Thyroid gland (tissue), 4 donors: ENCODE measurements around the gene PITPNC1.

Source experiments
- POLR2A ChIP-seq, 2 donors: fragments of 450-650 bp; IDR thresholded peaks; one replicate each; pipeline ENCODE4 v1.6.1; 2017; ENCODE audit warnings: antibody characterized with exemption in 2 of 2, mild to moderate bottlenecking in 2 of 2, moderate library complexity in 1 of 2
- TF ChIP-seq, protein P1 (sequence below), 6 experiments: fragments of 200-600 bp in 3 of 6; fragments of 450-650 bp in 3 of 6; sonication (generic) in 3 of 6; IDR thresholded peaks; one replicate each; pipeline ENCODE4 v1.5.1; 2016 to 2019; ENCODE audit warnings: antibody characterized with exemption in 6 of 6, mild to moderate bottlenecking in 2 of 6, inconsistent platforms in 1 of 6, moderate library complexity in 1 of 6

DNA sequence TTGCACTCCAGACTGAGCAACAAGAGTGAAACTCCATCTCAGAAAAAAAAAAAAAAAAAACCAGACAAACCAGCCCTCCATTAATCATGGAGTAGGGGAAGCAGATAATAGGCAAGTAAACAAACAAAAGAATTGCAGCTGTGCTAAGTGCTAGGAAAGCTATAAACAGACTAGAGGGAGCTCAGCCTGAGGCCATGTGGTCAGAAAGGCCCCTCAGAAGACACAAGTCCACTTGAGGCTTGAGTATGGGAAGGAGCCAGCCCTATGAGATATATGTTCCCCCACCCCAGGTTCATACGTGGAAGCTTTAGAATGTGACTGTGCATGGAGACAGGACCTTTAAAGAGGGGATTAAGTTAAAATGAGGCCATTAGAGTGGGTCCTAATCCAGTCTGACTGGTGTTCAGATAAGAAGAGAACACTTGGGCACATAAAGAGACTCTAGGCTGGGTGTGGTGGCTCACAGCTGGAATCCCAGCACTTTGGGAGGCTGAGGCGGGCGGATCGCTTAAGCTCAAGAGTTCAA lies 208.1 kb downstream of the PITPNC1 start:
- TF ChIP-seq, protein P1, sequence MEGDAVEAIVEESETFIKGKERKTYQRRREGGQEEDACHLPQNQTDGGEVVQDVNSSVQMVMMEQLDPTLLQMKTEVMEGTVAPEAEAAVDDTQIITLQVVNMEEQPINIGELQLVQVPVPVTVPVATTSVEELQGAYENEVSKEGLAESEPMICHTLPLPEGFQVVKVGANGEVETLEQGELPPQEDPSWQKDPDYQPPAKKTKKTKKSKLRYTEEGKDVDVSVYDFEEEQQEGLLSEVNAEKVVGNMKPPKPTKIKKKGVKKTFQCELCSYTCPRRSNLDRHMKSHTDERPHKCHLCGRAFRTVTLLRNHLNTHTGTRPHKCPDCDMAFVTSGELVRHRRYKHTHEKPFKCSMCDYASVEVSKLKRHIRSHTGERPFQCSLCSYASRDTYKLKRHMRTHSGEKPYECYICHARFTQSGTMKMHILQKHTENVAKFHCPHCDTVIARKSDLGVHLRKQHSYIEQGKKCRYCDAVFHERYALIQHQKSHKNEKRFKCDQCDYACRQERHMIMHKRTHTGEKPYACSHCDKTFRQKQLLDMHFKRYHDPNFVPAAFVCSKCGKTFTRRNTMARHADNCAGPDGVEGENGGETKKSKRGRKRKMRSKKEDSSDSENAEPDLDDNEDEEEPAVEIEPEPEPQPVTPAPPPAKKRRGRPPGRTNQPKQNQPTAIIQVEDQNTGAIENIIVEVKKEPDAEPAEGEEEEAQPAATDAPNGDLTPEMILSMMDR (IDR thresholded peaks at IDR 0.05) = no peak
- TF ChIP-seq POLR2A (IDR thresholded peaks at IDR 0.05) = no peak
